IMR-90 (cell line): ENCODE measurements around the gene RAB11FIP4. TPM values are rescaled to one million over a fixed set of nuclear protein-coding genes. Genes with fewer than 3 reads are reported as not detected.

Source experiments
- ATAC-seq: fragments of 200-7000 bp; cut with Tn5 transposase; 2 replicates; pipeline ENCODE4 v1.9.1; 2020; ENCODE audit warnings: low read depth, mild to moderate bottlenecking, moderate library complexity
- BruUV-seq: library from RNA; stranded (reverse); fragments of 400-500 nt; replicated peaks from 2 replicates; lab custom pipeline; 2021; lab: Mats Ljungman, UMichigan
- CTCF ChIA-PET: fragments of 300-600 bp; formaldehyde crosslinking; extraction: SDS; loops from one replicate; lab custom pipeline; 2021; ENCODE audit warnings: antibody characterized with exemption; lab: Yijun Ruan, JAX
- POLR2A ChIA-PET: fragments of 300-600 bp; sonication (Branson Sonifier 250); formaldehyde crosslinking; loops from one replicate; lab custom pipeline; 2022; ENCODE audit warnings: antibody characterized with exemption; ENCODE audit not compliant: unreplicated experiment; lab: Charles Lee
- DNase-seq: peaks from one replicate; pipeline ENCODE4 v3.0.0; 2013
- H2AFZ ChIP-seq: replicated peaks from 2 replicates; pipeline ENCODE3; 2013; ENCODE audit warnings: low read length, mild to moderate bottlenecking; ENCODE audit not compliant: poor library complexity
- H2AK5ac ChIP-seq: 2 replicates; pipeline ENCODE4 v1.6.1; 2013; ENCODE audit warnings: low read depth, low read length, inconsistent platforms
- H2AK9ac ChIP-seq: replicated peaks from 2 replicates; pipeline ENCODE3; 2013; ENCODE audit warnings: mild to moderate bottlenecking, low read depth, low read length, moderate library complexity; ENCODE audit not compliant: poor library complexity
- H2BK120ac ChIP-seq: 2 replicates; pipeline ENCODE4 v1.6.1; 2013; ENCODE audit warnings: low read depth, low read length, inconsistent platforms
- H2BK15ac ChIP-seq: 3 replicates; pipeline ENCODE4 v1.6.1; 2013; ENCODE audit warnings: low read depth, low read length, inconsistent platforms
- H2BK20ac ChIP-seq: 2 replicates; pipeline ENCODE4 v1.6.1; 2013; ENCODE audit warnings: low read depth, mild to moderate bottlenecking, inconsistent platforms, low read length, moderate library complexity
- H2BK5ac ChIP-seq: 2 replicates; pipeline ENCODE4 v1.6.1; 2013; ENCODE audit warnings: mild to moderate bottlenecking, low read depth, low read length, inconsistent platforms; ENCODE audit not compliant: poor library complexity, severe bottlenecking
- H3K14ac ChIP-seq: replicated peaks from 2 replicates; pipeline ENCODE4 v1.6.1; 2013; ENCODE audit warnings: low read depth, low read length, inconsistent platforms
- H3K18ac ChIP-seq: 2 replicates; pipeline ENCODE4 v1.6.1; 2013; ENCODE audit warnings: low read depth, low read length, control low read depth
- H3K23ac ChIP-seq: 2 replicates; pipeline ENCODE4 v1.6.1; 2013; ENCODE audit warnings: low read depth, low read length, inconsistent platforms
- H3K27ac ChIP-seq: 2 replicates; pipeline ENCODE4 v1.5.1; 2013; ENCODE audit warnings: mild to moderate bottlenecking, control low read depth, low read length; ENCODE audit not compliant: insufficient read depth
- H3K27me3 ChIP-seq: 2 replicates; pipeline ENCODE4 v1.6.1; 2013; ENCODE audit warnings: low read length; ENCODE audit not compliant: control insufficient read depth, insufficient read depth
- H3K36me3 ChIP-seq: 2 replicates; pipeline ENCODE4 v1.6.1; 2013; ENCODE audit warnings: low read length, mixed read lengths; ENCODE audit not compliant: control insufficient read depth, insufficient read depth
- H3K4ac ChIP-seq: 2 replicates; pipeline ENCODE4 v1.6.1; 2013; ENCODE audit warnings: low read depth, low read length, inconsistent platforms
- H3K4me1 ChIP-seq: 2 replicates; pipeline ENCODE4 v1.6.1; 2013; ENCODE audit warnings: low read length, mixed read lengths; ENCODE audit not compliant: control insufficient read depth, insufficient read depth
- H3K4me2 ChIP-seq: 2 replicates; pipeline ENCODE4 v1.6.1; 2013; ENCODE audit warnings: low read depth, mild to moderate bottlenecking, control low read depth, low read length, moderate library complexity
- H3K4me3 ChIP-seq: 2 replicates; pipeline ENCODE4 v1.5.1; 2013; ENCODE audit warnings: low read depth, mild to moderate bottlenecking, control low read depth, low read length, moderate library complexity; ENCODE audit not compliant: insufficient read depth
- H3K56ac ChIP-seq: 2 replicates; pipeline ENCODE4 v1.6.1; 2013; ENCODE audit warnings: low read length, inconsistent platforms; ENCODE audit not compliant: insufficient read depth; ENCODE audit errors: extremely low read depth
- H3K79me1 ChIP-seq, 2 experiments: 2 replicates each; pipeline ENCODE4 v1.6.1; 2013; ENCODE audit warnings: low read length in 2 of 2, inconsistent platforms in 1 of 2, low read depth in 1 of 2
- H3K9ac ChIP-seq: 2 replicates; pipeline ENCODE4 v1.6.1; 2013; ENCODE audit warnings: low read depth, low read length, control low read depth
- H3K9me1 ChIP-seq: 2 replicates; pipeline ENCODE4 v1.6.1; 2013; ENCODE audit warnings: low read length, inconsistent platforms; ENCODE audit not compliant: insufficient read depth
- H3K9me3 ChIP-seq: 2 replicates; pipeline ENCODE4 v1.6.1; 2013; ENCODE audit warnings: low read length; ENCODE audit not compliant: control insufficient read depth, insufficient read depth
- H4K20me1 ChIP-seq: 2 replicates; pipeline ENCODE4 v1.6.1; 2013; ENCODE audit warnings: low read length, inconsistent platforms; ENCODE audit not compliant: insufficient read depth
- H4K5ac ChIP-seq: 2 replicates; pipeline ENCODE4 v1.6.1; 2013; ENCODE audit warnings: mild to moderate bottlenecking, low read depth, low read length, control low read depth
- H4K8ac ChIP-seq, 2 experiments: 2 replicates each; pipeline ENCODE4 v1.6.1; 2013; ENCODE audit warnings: low read depth in 2 of 2, low read length in 2 of 2, control low read depth in 1 of 2, inconsistent platforms in 1 of 2
- H4K91ac ChIP-seq: 2 replicates; pipeline ENCODE4 v1.6.1; 2013; ENCODE audit warnings: low read depth, low read length, inconsistent platforms; ENCODE audit not compliant: insufficient read depth
- BHLHE40 ChIP-seq: fragments of 150-350 bp; IDR thresholded peaks from 2 replicates; pipeline ENCODE4 v1.6.1; 2016; ENCODE audit warnings: mild to moderate bottlenecking, low read depth, low read length
- CEBPB ChIP-seq: IDR thresholded peaks from 2 replicates; pipeline ENCODE4 v1.6.1; 2012; ENCODE audit warnings: low read depth, low read length, improper control_type of control experiment
- CHD1 ChIP-seq: IDR thresholded peaks from 2 replicates; pipeline ENCODE4 v1.6.1; 2012; ENCODE audit warnings: low read depth, low read length, improper control_type of control experiment
- CTCF ChIP-seq: conservative IDR thresholded peaks from 2 replicates; pipeline ENCODE4 v1.5.1; 2012; ENCODE audit warnings: mild to moderate bottlenecking, low read depth, low read length, improper control_type of control experiment
- FOS ChIP-seq: fragments of 150-350 bp; IDR thresholded peaks from 2 replicates; pipeline ENCODE4 v1.6.1; 2016; ENCODE audit warnings: low read depth, low read length
- MAFK ChIP-seq: IDR thresholded peaks from 2 replicates; pipeline ENCODE4 v1.6.1; 2012; ENCODE audit warnings: low read depth, low read length, improper control_type of control experiment
- MAZ ChIP-seq: IDR thresholded peaks from 2 replicates; pipeline ENCODE4 v1.6.1; 2012; ENCODE audit warnings: low read depth, mild to moderate bottlenecking, low read length, improper control_type of control experiment, moderate library complexity, borderline replicate concordance
- MXI1 ChIP-seq: IDR thresholded peaks from 2 replicates; pipeline ENCODE4 v1.6.1; 2012; ENCODE audit warnings: low read depth, mild to moderate bottlenecking, low read length, moderate library complexity, borderline replicate concordance
- POLR2A ChIP-seq: IDR thresholded peaks from 2 replicates; pipeline ENCODE4 v1.6.1; 2012; ENCODE audit warnings: mild to moderate bottlenecking, low read depth, low read length
- RFX5 ChIP-seq: IDR thresholded peaks from 2 replicates; pipeline ENCODE4 v1.8.0; 2012; ENCODE audit warnings: low read depth, mild to moderate bottlenecking, low read length, moderate library complexity
- SMC3 ChIP-seq: fragments of 150-350 bp; IDR thresholded peaks from 2 replicates; pipeline ENCODE4 v1.6.1; 2016; ENCODE audit warnings: low read depth, mild to moderate bottlenecking, antibody characterized with exemption, low read length, moderate library complexity
- USF2 ChIP-seq: fragments of 150-350 bp; IDR thresholded peaks from 2 replicates; pipeline ENCODE4 v1.6.1; 2017; ENCODE audit warnings: mild to moderate bottlenecking, antibody characterized with exemption, low read length, low read depth
- WGBS, 2 experiments: methylation state at CpG; one replicate each; pipeline versions ENCODE4 v1.1.5 to v1.1.7; 2013; ENCODE audit warnings: missing lambda C conversion rate in 2 of 2; ENCODE audit not compliant: insufficient read length in 1 of 2; ENCODE audit errors: extremely low coverage in 2 of 2; 5-methylcytosine and 5-hydroxymethylcytosine counted together
- dilution Hi-C: fragments of 300-500 bp; cut with HindIII; formaldehyde crosslinking; loops from one replicate; pipeline ENCODE4 v1.14.3; 2018; ENCODE audit warnings: low sequenced_read_pairs; ENCODE audit not compliant: unreplicated experiment
- in situ Hi-C: fragments of 300-500 bp; cut with MboI; formaldehyde crosslinking; loops from 3 replicates; pipeline ENCODE4 v1.14.3; 2019; ENCODE audit warnings: low sequenced_read_pairs, inconsistent platforms, mixed read lengths
- intact Hi-C: fragments of 100-400 bp; cut with micrococcal nuclease; formaldehyde crosslinking; loops from 2 replicates; pipeline ENCODE4 v1.10.0; 2022
- polyA plus RNA-seq, 3 experiments: library from polyadenylated mRNA; depleted of rRNA; stranded (reverse); fragments of >200 nt; gene quantifications; 2 replicates each; pipeline ENCODE4 v1.2.3, GENCODE V29; 2012; ENCODE audit warnings: low replicate concordance in 1 of 3
- total RNA-seq: library from RNA; depleted of rRNA; stranded (reverse); fragments of >200 nt; gene quantifications from 2 replicates; pipeline ENCODE4 v1.2.3, GENCODE V29; 2012

The RAB11FIP4 gene
- total and polyA plus RNA-seq, 2 of the 4 experiments (the other 2 are of a cell fraction): 0.68 to 1.1 TPM

- Histone ChIP-seq H2BK20ac (no peak overlapping the region), H3K23ac (no peak overlapping the region), H3K4me3 (no peak overlapping the region), H2BK5ac (no peak overlapping the region), H3K56ac (no peak overlapping the region), H3K27ac (no peak overlapping the region), H4K91ac (no peak overlapping the region), H3K4ac (no peak overlapping the region), H3K9me1 (no peaks in the 10 kb centered on the region), H3K79me1 (no peaks in the 10 kb centered on the region), H2AK5ac (no peak overlapping the region), H3K27me3 (peaks cover 48% of the 10 kb centered on the region), H2BK15ac (no peak overlapping the region), H3K36me3 (no peaks in the 10 kb centered on the region), H2AK9ac (peak overlapping the region; percentile 39), H3K18ac (no peak overlapping the region), H4K8ac (no peak overlapping the region), H4K5ac (no peak overlapping the region), H4K20me1 (no peaks in the 10 kb centered on the region), H2AFZ (no peak overlapping the region), H3K4me2 (no peak overlapping the region), H2BK120ac (no peak overlapping the region), H3K9me3 (no peaks in the 10 kb centered on the region), H3K4me1 (no peaks in the 10 kb centered on the region), H3K14ac (no peak overlapping the region), H3K9ac (no peak overlapping the region)
- TF ChIP-seq POLR2A (no peak), MXI1 (no peak), MAZ (no peak), BHLHE40 (no peak), MAFK (no peak), USF2 (no peak), CTCF (no peak), CEBPB (no peak), SMC3 (no peak), CHD1 (no peak), FOS (no peak), RFX5 (no peak)
- in situ Hi-C loops (no loop called here), dilution Hi-C loops (no loop called here), intact Hi-C loops (no loop called here)
- ATAC-seq: no peak
- 77% methylated on average over 7 of the region's 11 CpGs; no CpG with 5 or more reads in 1 of the 2 experiments for WGBS, 2 experiments
- CTCF ChIA-PET: no interaction called here
- no peak for DNase-seq
- POLR2A ChIA-PET: no interaction called here
- BruUV-seq: no TSS peak
Measured at GRCh38 chr17:31401456-31402254, 10.2 kb downstream of the RAB11FIP4 start.
